Transverse colon (tissue), 3 donors: Measurements from ENCODE around the gene FSTL1.

Experiments
- CTCF ChIP-seq, 5 experiments: fragments of 200-600 bp in 3 of 5; fragments of 450-650 bp in 2 of 5; sonication (generic) in 3 of 5; IDR thresholded peaks; 1 replicate in 2 of 5; 2 replicates in 3 of 5; pipeline ENCODE4 v1.5.1; 2016 to 2017; ENCODE audit warnings: antibody characterized with exemption in 5 of 5, inconsistent platforms in 3 of 5, mild to moderate bottlenecking in 2 of 5, moderate library complexity in 1 of 5
- EP300 ChIP-seq: sonication (generic); formaldehyde crosslinking; IDR thresholded peaks from one replicate; pipeline ENCODE4 v1.6.1; 2017; ENCODE audit warnings: antibody characterized with exemption, low read depth
- POLR2A ChIP-seq: fragments of 450-650 bp; IDR thresholded peaks from one replicate; pipeline ENCODE4 v1.6.1; 2016; ENCODE audit warnings: antibody characterized with exemption, mild to moderate bottlenecking, moderate library complexity

- TF ChIP-seq CTCF (IDR thresholded peaks at IDR 0.05) (no peak), POLR2A (no peak), EP300 (no peak)
These were observed 10.6 kb upstream of the FSTL1 start for GRCh38 chr3:120461416-120461815.
